ENCODE measurements around the gene KPNA1.

KPNA1 gene

DNA sequence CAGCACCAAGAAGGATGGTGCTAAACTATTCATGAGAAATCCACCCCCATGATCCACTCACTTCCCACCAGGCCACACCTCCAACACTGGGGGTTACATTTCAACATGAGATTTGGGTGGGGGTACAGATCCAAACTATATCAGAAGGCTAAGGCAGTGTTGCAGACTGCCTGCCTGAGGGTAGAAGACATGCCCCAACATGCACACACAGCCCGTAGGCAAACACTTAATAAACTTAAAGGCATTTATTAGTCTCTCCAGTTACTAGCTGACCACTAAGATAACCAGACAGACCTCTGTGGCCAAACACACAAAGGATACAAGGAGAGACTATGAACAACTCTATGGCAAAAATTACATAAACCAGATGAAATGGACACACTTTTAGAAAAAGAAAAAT lies 120.6 kb downstream of the KPNA1 start:
- in situ Hi-C loops (cut with MboI; ENCODE audit: low pct_unique_long_range_greater_than_20kb, low sequenced_read_pairs): no loop called here
- no peak for DNase-seq

DNA sequence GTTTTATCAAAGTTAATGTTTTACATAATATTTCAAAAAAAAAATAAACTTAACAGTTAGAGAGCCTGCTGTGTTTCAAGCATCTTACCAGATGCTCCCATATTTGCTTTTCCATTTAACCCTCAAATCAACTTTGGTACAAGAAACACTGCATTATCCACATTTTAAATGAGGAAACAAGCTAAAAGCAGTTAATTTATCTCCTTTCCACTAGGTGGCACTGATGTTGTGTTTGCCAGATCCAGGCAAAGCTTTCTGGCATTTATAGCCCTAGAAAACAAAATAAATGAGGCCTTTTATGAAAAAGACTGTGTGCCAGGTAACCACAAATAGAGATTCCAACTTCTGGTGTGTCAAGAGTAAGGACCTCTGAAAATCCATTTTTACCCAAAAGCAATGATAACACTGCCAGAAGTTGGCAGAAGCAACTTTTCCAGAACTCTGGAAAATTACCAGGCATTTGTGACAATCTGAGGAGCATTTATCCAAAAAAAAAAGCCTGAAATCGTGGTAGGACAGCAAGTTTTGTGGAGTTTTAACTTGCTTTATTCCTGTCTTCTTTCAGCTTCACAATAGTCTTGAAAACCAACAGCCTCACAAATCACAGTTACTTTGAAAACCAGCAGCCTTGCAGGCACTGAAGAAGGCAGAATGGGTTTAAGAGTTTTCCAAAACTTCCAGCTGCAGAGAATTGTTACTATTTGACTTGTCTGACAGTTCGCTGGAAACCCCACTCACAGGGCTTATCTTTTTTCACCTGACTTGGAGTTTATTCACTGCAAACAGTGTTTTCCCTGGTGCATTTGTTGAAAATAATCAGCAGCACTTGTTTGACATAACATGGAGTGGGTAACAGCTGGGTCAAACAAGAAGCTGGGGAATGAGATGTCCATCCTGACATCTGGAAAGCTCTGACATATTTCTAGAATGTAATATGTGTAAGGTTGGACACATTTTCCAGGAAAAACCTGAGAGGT lies 121.6 kb downstream of the KPNA1 start:
- DNase-seq: peak; percentile 49
- in situ Hi-C loops (cut with MboI; ENCODE audit: low pct_unique_long_range_greater_than_20kb, low sequenced_read_pairs): no loop called here

DNA sequence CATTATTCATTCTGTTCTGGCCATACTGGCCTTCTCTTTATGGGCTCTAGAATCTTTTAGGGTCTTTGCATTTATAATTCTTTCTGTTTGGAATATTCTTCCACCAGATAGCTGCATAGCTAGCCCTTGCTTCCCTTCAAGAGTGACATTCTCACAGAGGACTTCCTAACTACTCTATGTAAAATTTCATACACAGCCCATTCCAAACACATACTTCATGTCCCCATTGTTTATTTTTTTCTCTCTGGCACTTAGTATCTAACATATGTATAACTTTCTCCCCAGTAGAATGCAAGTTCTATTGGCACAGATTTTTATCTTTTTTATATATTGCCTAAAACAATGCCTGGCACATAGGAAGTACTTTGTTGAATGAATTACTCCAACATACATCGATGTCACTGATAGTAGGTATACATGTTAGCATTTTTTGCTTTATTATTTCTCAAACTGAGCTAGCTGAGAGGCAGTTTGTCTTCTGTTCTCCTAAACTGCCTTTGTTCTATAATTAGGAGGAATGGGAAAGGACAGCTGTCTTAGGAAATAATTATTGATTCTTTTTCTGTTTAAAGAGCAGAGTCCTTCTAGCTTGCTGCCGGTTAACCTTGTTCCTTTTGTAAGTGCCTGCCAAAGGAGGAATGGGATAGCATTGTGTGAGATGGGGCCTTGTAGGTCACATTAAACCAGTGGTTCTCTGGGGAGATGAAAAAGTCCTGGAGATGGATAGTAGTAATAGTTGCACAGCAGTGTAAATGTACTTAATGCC lies 122.9 kb downstream of the KPNA1 start:
- in situ Hi-C loops (cut with MboI; ENCODE audit: low pct_unique_long_range_greater_than_20kb, low sequenced_read_pairs): no loop called here
- no peak for DNase-seq

DNA sequence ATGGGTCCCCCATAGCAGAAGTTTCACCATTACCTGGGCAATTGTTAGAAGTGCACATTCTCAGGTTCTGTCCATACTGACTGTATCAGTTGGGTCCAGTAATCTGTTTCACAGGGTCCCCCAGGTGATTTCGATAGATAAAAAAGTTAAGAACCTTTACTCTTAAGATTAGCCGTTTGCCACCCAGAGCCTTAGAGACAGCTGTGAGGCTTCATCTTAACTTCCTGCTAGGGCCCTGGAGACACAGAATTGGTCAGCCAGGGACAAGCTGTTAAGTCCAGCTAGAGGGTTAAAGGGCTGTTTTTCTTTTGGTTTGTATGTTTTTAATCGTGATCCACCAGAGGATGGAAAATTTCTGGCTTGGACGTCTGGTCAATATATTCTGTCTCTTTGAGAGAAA lies 124.1 kb downstream of the KPNA1 start:
- in situ Hi-C loops (cut with MboI; ENCODE audit: low pct_unique_long_range_greater_than_20kb, low sequenced_read_pairs): no loop called here
- no peak for DNase-seq

DNA sequence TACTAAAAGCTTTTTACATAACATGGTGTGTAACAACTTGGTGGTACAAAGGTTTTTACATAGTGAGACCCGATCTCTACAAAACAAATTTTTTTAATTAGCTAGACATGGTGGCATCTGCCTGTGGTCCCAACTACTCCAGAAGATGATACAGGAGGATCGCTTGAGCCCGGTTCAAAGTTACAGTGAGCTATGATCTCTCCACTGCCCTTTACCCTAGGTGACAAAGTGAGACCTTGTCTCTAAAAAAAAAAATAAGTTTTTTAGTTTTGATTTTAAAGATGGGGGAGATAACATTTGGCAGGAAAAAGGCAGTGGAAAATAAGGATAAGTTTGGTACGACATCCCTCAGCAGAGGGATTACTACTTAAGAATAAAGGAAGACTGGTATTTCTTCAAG lies 124.8 kb downstream of the KPNA1 start:
- DNase-seq: no peak
- in situ Hi-C loops (cut with MboI; ENCODE audit: low pct_unique_long_range_greater_than_20kb, low sequenced_read_pairs): no loop called here

DNA sequence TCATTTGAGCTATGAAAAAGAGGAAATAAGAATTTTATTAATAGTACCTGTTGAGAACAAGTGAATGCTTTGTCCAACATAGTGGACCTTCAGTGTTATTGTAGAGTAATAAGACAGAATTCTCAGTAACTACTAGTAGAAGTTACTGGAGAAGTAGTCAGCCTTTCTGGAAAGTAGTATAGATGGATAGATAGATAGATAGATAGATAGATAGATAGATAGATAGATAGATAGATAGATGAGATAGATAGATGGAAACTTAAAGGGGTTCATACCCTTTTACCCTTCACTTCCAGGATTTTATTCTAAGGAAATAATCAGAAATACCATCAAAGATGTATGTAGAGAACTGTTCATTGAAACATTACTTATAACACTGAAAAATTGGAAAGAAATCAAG lies 125.5 kb downstream of the KPNA1 start:
- no peak for DNase-seq
- in situ Hi-C loops (cut with MboI; ENCODE audit: low pct_unique_long_range_greater_than_20kb, low sequenced_read_pairs): no loop called here

DNA sequence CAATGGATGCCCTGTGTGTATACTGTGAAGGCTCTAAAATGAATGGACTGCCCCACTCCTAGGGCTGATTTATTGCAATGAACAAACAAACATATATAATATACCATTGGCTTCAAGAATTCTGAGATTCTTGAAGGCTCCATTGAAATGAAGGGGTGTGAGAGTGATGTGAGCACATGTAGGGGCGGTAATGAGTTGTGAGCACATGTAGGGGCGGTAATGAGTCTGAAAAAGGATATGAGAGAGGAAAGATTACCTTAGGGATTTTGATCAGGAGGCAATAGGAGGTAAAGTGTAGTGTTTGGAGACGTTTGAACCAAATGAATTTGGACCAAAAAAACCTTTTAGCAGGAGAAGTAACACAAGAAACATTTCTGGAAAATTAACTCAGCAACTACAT lies 127.0 kb downstream of the KPNA1 start:
- in situ Hi-C loops (cut with MboI; ENCODE audit: low pct_unique_long_range_greater_than_20kb, low sequenced_read_pairs): no loop called here
- no peak for DNase-seq

DNA sequence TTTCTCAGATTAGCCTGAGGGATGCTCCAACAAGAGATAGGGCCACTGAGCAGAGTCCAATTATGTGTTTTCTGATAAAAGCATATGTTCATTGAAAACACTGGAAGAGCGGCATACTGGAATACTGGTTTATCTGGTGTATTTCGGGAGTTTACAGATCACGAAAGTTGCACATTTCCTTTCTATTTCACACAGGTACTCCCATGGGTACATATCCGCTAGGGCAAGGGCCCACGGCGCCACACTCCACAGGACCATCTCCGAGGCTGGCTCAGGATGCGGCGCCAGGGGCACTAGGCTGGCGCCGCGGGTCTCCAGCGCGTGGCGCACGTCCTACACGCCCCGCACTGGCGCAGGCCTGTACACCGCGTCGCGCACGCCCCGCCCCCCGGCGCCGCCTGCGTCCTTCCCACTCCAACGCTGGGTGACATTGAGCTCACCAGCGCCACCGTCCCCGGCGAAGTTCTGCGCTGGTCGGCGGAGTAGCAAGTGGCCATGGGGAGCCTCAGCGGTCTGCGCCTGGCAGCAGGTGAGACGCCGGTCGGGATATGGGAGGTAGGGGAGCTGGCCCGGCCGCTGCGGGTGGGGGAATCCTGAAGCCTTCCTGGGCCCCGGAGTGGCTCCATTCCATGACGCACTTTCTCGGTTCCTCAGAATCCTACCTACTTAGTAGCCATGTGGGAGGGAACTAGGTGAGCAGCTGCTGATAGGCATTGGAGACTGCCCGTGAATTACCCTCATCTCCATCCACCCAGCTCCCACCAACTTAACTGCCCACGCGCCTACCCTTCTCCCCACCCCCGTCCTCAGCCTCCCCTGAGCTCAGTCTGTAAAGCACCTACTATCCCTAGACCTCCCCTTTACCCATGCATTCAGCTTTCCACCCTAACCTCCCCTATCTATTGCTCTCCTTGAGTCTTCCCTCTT lies 130.7 kb downstream of the KPNA1 start, which contains the start of gene FAM162A:
Gene FAM162A (plus strand): TSS at position 412 of the 927 bp plus-strand sequence. CDS start 84 bp downstream, at position 496.
- peak; percentile 95 for DNase-seq
- in situ Hi-C loops (cut with MboI; ENCODE audit: low pct_unique_long_range_greater_than_20kb, low sequenced_read_pairs): no loop called here

DNA sequence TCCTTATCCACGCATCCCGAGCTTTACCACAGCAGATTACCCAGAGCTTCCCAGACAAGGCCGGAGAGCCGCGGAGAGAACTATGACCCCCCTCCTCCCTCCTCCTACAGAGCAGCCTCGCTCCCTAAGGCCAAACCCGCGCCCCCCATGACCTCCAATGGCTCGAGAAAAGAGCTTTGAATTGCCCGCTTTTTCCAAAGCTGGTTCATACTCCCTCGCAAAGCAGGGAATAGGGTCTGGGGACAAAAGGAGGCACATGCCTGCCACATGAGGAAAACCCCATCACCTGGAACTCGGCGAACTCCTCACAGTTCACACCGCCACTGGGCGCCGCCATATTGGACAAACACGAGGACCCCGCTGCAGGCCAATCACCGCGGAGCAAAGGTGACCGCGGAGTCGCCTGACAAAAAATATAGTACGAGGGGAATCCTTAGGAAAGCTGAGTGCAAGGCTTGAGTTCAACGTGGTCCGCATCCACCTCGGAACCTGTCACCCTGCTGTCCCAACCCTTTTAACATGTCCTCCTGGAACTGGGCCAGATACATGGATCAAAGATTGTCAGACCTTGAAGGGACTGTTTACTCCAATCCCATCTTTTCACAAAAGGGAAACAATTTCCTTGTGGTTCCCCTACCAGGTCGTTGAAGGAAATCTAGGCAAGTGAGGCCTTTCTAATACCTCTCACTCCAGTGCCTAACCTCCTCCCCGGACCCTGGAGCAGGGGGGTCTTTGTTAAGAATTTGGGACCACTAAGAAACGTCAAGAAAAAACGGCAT lies 131.7 kb downstream of the KPNA1 start, which contains the start of gene MIX23:
Gene MIX23 (minus strand): TSS at position 344 of the 779 bp plus-strand sequence. CDS start 7 bp downstream, at position 337.
- DNase-seq: peak; percentile 89
- in situ Hi-C loops (cut with MboI; ENCODE audit: low pct_unique_long_range_greater_than_20kb, low sequenced_read_pairs): no loop called here

DNA sequence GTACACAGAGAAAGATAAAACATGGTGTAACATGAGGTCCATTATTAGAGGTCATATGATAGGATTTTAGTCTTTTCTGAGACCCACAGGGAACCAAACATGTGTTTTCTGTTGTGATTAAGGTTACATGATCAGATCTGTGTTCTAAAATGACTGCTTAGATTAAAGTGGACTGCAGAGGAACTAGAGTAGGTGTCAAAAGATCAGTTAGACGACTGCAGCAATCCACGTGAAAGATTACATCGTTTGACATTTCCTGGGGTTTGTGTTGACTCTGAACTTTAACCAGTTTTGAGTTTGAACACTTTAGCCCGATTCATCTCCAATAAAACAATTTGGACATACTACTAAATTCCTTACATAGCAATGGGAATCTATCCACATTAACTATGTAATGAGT lies 136.8 kb downstream of the KPNA1 start:
- DNase-seq: no peak
- in situ Hi-C loops (cut with MboI; ENCODE audit: low pct_unique_long_range_greater_than_20kb, low sequenced_read_pairs): no loop called here

DNA sequence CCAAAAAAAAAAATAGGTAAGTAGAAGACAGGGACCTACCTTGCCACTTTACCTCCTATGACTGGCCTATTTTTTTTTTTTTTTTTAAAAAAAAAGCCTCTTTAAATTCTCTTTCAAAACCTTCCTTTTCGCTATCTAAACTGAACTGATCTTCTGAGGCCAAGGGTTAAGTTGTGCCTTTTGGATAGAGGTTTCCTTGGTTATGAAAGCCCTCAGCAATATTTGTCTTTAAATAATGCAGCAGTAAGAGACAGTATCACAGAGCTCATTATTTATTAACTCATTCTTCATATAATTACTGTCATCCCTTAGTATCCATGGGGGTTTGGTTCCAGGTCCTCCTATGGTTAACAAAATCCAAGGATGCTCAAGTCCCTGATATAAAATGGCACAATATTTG lies 140.7 kb downstream of the KPNA1 start:
- DNase-seq: no peak
- in situ Hi-C loops (cut with MboI; ENCODE audit: low pct_unique_long_range_greater_than_20kb, low sequenced_read_pairs): no loop called here

All from KBM-7 (cell line).